ENCODE measurements around the gene HNMT. TPM values are rescaled to one million over a fixed set of nuclear protein-coding genes. Genes with fewer than 3 reads are reported as not detected.
A peak's percentile ranks its signal among the peaks of the same experiment; 100 is the strongest.

HNMT gene
- total RNA-seq, 1 donor from 2014 or later = 37.8 TPM

GRCh38 chr2:137943678-137944347, 20.5 kb upstream of the HNMT start:
- intact Hi-C loops (cut with DNase I) = no loop called here
- ATAC-seq = no peak

DNA sequence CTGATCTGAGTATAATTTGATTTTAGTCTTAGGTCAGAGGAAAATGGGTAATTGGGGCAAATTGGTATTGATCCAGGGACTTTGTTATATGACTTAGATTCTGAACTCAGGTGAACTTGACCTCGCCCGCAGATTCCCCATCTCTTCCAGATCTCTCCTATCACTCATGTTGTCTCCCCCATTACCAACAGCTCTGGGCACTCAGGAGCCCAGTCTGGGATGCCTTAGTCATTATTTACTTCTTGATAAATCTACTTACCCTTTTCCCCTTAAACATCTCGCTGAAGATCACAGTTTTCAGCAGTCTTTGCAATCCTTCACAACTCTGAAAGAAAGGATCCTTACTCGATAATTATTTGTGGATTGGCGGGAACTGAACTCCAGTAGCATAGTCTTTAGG, 19.6 kb upstream of the HNMT start:
- no peak for DNase-seq (ENCODE audit: low spot score)
- no peak for ATAC-seq
- intact Hi-C loops (cut with DNase I) = no loop called here

More at GRCh38 chr2:137943678-137944347, 20.5 kb upstream of the HNMT start:
- no peak for DNase-seq (ENCODE audit: low spot score)

- intact Hi-C loops (cut with DNase I) = no loop called here
- no peak for DNase-seq (ENCODE audit: low spot score)
- ATAC-seq = no peak
These were observed 19.0 kb upstream of the HNMT start for GRCh38 chr2:137945229-137945628.

GRCh38 chr2:137946227-137946626, 18.0 kb upstream of the HNMT start:
- ATAC-seq (no peak), DNase-seq (ENCODE audit: low spot score) (no peak)
- intact Hi-C loops (cut with DNase I) = no loop called here

DNA sequence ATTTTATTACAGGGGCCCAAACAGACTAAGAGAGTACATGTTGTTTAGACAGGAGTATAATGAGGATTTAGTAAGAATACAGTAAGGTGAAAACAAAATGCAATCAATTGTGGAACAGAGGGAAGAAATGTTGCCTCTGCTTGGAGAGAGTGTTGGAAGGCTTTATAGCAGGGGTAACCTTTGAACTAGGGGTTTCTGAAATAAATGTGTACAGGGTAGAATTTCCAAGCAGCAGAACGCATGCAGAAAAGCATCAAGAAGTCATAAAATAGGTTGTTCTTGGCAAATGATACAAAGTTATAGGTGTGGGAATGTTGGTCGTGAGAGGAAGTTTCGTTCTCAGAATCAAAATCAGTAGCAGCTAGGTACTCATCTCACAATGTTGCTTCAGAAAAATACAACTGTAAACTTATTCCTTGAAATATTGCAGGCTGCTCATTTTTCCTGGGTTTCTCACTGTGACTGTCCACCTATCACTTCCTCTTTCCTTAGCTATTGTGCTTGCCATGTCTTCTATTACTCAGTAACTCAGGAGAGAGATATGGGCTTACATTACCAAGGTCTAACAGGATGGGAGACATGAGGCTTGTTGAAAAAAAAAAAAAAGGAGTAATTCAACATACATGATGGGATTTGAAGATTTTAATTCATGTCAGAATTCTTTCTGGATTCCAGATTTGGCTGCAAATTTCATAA, 17.1 kb upstream of the HNMT start:
- DNase-seq (ENCODE audit: low spot score) (no peak), ATAC-seq (no peak)
- intact Hi-C loops (cut with DNase I) = loop anchor here (1.0 kb wide), 1 partner anchor 9 kb away; no protein-coding TSS in a partner anchor

- peak; percentile 81 for DNase-seq (ENCODE audit: low spot score)
- peak; percentile 61 for ATAC-seq
- intact Hi-C loops (cut with DNase I) = loop anchor here (1.0 kb wide), 1 partner anchor 10 kb away; no protein-coding TSS in a partner anchor
These were observed 16.4 kb upstream of the HNMT start for GRCh38 chr2:137947728-137948336.

GRCh38 chr2:137948894-137949293, 15.4 kb upstream of the HNMT start:
- DNase-seq (ENCODE audit: low spot score) (no peak), ATAC-seq (no peak)
- intact Hi-C loops (cut with DNase I) = no loop called here

- intact Hi-C loops (cut with DNase I) = no loop called here
- ATAC-seq = no peak
These were observed 14.0 kb upstream of the HNMT start for GRCh38 chr2:137950238-137950637.

DNA sequence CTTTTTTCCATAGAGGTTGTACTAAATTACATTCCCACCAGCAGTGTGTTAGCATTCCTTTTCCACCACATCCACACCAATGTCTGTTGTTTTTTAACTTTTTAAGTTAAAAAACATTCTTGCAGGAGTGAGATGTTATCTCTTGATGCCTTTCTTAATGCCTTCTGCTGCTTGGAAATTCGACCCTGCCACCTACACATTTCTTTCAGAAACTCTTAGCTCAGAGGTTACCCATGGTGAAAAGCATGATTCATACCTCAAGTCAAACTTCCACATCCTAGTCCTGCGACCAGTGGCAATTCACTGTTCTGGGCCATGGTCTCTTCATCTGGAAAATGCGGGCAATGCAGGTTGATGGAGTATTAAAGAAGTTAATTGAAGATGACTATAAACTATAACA, 12.7 kb upstream of the HNMT start:
- DNase-seq (ENCODE audit: low spot score) (no peak), ATAC-seq (no peak)
- intact Hi-C loops (cut with DNase I) = no loop called here

More at GRCh38 chr2:137950238-137950637, 14.0 kb upstream of the HNMT start:
- DNase-seq (ENCODE audit: low spot score) = no peak

DNA sequence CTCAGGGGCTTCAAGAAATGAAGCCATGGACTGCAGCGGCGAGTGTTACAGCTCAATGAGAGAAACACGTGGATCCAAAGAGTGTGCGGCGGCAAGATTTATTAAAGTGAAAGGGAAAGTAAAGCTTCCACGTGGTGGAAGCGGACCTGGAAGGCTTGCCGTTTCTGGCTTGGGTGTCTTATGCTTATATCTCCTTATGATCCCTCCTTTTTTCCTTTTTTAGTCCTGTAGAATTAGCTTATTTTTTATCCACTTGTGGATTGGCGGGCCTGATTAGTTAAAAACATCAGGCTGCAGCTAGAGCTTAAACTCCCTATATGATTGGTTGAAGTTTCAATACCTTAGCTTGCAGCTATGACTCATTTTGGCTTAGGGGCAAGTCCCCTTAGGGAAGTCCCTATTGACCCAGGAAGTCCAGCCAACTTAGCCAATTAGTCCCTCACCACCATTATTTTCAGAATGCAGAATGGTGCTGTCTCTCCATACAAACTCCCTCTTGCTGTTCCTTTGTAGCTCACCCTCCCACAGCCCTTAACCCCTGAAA, 11.6 kb upstream of the HNMT start:
- no peak for DNase-seq (ENCODE audit: low spot score)
- no peak for ATAC-seq
- intact Hi-C loops (cut with DNase I) = no loop called here

GRCh38 chr2:137955536-137955935, 8.7 kb upstream of the HNMT start:
- DNase-seq (ENCODE audit: low spot score) = no peak
- ATAC-seq = no peak
- intact Hi-C loops (cut with DNase I) = no loop called here

DNA sequence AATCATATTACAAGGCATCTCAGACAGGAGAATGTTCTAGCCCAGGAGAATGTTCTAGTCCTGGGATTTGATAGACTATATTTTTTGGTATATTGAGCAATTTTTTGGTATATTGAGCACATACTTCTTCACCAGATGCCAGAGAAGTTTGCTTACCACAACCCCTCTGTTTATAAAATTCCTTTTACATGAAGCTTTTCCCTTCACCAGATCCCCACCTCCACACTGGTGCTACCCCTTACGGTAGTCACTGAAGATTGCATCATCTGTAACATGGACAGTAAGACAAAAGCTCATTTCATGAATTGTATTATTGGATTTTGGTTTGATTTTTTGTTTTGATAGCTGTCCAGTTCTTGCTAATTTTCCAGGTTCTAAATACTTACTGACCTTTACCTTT, 7.2 kb upstream of the HNMT start:
- ATAC-seq = no peak
- intact Hi-C loops (cut with DNase I) = no loop called here
- DNase-seq (ENCODE audit: low spot score) = no peak

GRCh38 chr2:137959166-137959565, 5.1 kb upstream of the HNMT start:
- DNase-seq (ENCODE audit: low spot score) (no peak), ATAC-seq (no peak)
- intact Hi-C loops (cut with DNase I) = no loop called here

GRCh38 chr2:137960223-137960622, 4.0 kb upstream of the HNMT start:
- intact Hi-C loops (cut with DNase I) = no loop called here
- ATAC-seq = no peak
- DNase-seq (ENCODE audit: low spot score) = no peak

DNA sequence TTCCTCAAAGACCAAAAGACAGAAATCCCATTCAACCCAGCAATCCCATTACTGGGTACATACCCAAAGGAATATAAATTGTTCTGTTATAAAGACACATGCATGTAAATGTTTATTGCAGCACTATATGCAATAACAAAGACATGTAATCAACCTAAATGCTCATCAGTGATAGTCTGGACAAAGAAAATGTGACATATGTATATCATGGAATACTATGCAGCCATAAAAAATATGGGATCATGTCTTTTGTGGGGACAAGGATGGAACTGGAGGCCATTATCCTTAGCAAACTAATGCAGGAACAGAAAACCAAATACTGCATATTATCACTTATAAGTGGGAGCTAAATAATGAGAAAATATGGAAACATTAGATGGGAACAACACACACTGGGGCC, 2.7 kb upstream of the HNMT start:
- ATAC-seq (no peak), DNase-seq (ENCODE audit: low spot score) (no peak)
- intact Hi-C loops (cut with DNase I) = no loop called here

GRCh38 chr2:137963535-137964065, 673 bp upstream of the HNMT start:
- intact Hi-C loops (cut with DNase I) = no loop called here
- peak; percentile 18 for ATAC-seq
- no peak for DNase-seq (ENCODE audit: low spot score)

DNA sequence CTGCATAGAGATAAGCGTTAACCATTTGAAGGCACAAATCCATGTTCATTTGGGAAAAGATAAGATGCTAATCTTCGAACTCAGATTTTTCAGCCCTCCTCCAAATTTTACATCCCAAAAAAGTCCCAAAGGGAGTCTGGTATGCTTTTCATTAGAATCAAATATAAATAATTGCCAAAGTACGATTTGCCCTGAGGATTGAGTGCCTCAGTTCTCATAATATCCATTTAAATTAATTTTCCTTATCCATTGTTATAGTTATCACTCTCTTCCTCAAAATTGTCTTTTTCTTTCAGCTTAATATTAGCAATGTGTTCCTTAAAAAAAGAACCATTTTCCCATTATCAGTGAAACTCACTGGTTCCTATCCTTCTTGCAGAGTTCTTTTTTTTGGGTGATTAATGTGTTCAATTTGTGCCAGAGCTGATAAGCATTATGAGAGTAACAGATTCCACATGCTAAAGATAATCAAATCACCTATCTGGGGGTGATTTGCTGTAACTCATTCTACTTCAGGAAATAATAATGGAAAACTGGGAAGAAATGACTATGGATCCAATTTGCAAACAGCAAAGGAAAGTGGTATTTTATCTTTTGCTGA, 686 bp downstream of the HNMT start:
- DNase-seq (ENCODE audit: low spot score) (no peak), ATAC-seq (no peak)
- intact Hi-C loops (cut with DNase I) = no loop called here

- no peak for DNase-seq (ENCODE audit: low spot score)
- intact Hi-C loops (cut with DNase I) = no loop called here
- no peak for ATAC-seq
These were observed 1.8 kb downstream of the HNMT start for GRCh38 chr2:137966043-137966442.

DNA sequence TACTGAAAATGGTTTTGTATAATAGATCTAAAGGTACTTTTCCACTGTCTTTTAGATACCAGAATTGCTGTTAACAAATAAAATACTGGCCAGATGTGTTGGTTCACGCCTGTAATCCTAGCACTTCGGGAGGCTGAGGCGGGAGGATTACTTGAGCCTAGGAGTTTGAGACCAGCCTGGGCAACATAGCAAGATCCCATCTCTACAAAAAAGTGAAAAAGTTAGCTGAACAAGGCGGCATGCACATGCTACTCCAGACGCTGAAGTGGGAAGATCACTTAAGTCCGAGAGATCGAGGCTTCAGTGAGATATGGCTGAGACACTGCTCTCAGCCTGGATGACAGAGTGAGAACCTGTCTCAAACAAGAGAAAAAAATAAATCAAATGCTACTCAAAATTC, 2.8 kb downstream of the HNMT start:
- intact Hi-C loops (cut with DNase I) = no loop called here
- DNase-seq (ENCODE audit: low spot score) = no peak
- ATAC-seq = no peak

Measured in sciatic nerve (tissue), 2 donors.